Stimulated activated CD4-positive, alpha-beta T cell treated with anti-CD3 and anti-CD28 coated beads, TNF-alpha, amount 100 ng/mL, for 24 hours (primary cell): Measurements from ENCODE around the gene HAUS6.
"Not testable (repeated sequence)": the region's sequence is repeated elsewhere in the genome, so short reads cannot be mapped to it uniquely, and the experiment has no call there.

ENCODE experiments used
- DNase-seq, 3 experiments: peaks; one replicate each; pipeline ENCODE4 v3.0.0-alpha.2; 2020; ENCODE audit warnings: low read depth in 3 of 3

Gene HAUS6

GRCh38 chr9:19033015-19033414 is 69.7 kb downstream of the HAUS6 start, which contains the start of gene SAXO1:
TSS of gene SAXO1 (minus strand) at chr9:19033209. CDS start at chr9:19032908, 301 bp downstream.
- DNase-seq: no peak

- no peak for DNase-seq
These were observed 70.3 kb downstream of the HAUS6 start for GRCh38 chr9:19032406-19032805.

DNA sequence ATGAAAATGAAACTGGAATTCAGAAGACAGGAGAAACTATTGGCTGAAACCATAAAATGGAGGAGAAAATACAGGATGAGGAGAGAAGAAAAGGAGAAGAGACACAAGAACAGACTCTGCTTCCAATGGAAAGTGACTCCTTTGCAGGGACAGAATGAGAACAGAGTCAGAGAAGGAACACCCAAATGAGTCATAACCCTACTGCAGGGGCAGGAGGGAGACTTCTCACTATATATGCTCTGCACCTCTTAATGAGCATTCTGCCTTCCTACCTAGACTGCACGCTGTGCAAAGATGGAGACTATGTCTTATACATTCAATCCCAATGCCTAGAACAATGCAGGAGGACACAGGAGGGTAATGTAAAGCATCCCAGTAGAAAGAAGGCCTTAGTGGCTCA is 71.8 kb downstream of the HAUS6 start:
- no peak for DNase-seq

- no peak for DNase-seq
These were observed 73.8 kb downstream of the HAUS6 start for GRCh38 chr9:19028835-19029451.

DNA sequence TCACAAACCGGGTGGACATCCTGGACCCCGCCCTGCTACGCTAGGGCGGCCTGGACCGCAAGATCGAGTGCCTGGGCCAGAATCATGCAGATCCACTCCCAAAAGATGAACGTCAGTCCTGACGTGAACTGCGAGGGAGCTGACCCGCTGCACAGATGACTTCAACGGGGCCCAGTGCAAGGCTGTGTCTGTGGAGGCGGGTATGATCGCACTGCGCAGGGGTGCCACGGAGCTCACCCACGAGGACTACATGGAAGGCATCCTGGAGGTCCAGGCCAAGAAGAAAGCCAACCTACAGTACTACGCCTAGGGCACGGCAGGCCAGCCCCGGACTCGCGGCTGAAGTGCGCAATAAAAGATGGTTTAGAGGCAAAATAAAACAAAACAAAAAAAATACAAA is 74.9 kb downstream of the HAUS6 start:
- DNase-seq: no peak

- no peak for DNase-seq
These were observed 76.3 kb downstream of the HAUS6 start for GRCh38 chr9:19026375-19026774.

GRCh38 chr9:19023078-19023477 is 79.6 kb downstream of the HAUS6 start:
- no peak for DNase-seq

GRCh38 chr9:19022206-19022605 is 80.5 kb downstream of the HAUS6 start:
- DNase-seq: no peak

DNA sequence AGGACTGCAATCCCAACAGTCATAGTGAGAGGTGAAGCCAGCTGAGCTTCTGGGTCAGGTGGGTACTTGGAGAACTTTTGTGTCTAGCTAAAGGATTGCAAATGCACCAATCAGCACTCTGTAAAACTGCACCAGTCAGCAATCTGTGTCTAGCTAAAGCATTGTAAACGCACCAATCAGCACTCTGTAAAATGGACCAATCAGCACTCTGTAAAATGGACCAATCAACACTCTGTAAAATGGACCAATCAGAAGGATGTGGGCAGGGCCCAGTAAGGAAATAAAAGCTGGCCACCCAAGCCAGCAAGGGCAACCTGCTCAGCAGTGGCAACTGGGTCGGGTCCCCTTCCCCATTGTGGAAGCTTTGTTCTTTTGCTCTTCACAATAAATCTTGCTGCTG is 81.1 kb downstream of the HAUS6 start:
- not testable (repeated sequence) for DNase-seq

- no peak for DNase-seq
These were observed 81.7 kb downstream of the HAUS6 start for GRCh38 chr9:19020886-19021455.

DNA sequence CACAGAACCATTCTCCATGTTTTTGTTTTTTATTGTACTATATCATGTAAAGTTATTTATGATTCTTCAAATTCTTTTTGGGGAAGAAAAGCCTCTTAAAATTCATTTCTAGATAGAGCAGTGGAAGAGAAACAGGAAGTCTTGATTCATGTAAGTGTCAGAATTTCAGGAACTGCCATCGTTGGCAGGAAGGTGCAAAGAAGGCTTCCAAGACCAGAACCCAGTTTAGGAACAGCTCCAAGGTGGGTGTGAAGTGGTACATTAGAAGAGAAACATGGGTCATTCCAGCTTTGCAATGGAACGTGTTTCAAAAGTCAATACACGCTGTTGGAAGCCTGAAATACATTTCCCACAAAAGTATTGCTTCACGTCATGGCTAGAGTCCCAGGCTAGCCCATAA is 84.5 kb downstream of the HAUS6 start:
- no peak for DNase-seq

DNA sequence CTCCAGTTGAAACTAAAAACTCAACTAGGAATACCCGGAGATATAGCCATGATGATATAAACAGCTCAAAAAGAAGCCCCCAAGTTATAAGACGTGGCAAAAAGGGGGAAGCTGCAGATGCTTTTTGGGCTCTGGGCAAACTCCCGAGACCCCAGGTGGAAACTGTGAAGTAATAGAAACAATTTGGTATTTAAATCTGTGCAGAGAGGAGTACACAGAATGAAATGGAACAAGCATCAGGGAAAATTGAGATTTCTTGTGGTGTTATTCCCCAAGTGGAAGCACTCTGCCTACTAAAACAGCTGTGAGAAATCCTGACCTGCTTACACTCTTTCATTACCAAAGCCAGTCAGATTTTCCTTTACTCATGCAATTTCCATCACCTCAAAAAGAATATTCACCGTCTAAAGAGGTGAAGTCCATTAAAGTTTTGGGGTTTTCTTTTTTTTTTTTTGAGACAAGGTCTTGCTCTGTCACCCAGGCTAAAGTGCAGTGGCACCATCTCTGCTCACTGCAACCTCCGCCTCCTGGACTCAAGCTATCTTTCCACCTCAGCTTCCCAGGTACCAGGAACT is 93.2 kb downstream of the HAUS6 start:
- no peak for DNase-seq
